ENCODE results near the gene ISG20L2.
A peak's percentile ranks its signal among the peaks of the same experiment; 100 is the strongest.

The ISG20L2 gene

GRCh38 chr1:156709757-156710489, 18.6 kb downstream of the ISG20L2 start:
- FAIRE-seq (no peak), DNase-seq (ENCODE audit: insufficient read length, low spot score) (no peak)
- TF ChIP-seq CTCF (IDR thresholded peaks at IDR 0.05; ENCODE audit: insufficient read depth, missing control alignments) = no peak

- DNase-seq (ENCODE audit: insufficient read length, low spot score) (no peak), FAIRE-seq (no peak)
- TF ChIP-seq CTCF (IDR thresholded peaks at IDR 0.05; ENCODE audit: insufficient read depth, missing control alignments) = no peak
Observed at GRCh38 chr1:156709031-156709430, 19.5 kb downstream of the ISG20L2 start.

DNA sequence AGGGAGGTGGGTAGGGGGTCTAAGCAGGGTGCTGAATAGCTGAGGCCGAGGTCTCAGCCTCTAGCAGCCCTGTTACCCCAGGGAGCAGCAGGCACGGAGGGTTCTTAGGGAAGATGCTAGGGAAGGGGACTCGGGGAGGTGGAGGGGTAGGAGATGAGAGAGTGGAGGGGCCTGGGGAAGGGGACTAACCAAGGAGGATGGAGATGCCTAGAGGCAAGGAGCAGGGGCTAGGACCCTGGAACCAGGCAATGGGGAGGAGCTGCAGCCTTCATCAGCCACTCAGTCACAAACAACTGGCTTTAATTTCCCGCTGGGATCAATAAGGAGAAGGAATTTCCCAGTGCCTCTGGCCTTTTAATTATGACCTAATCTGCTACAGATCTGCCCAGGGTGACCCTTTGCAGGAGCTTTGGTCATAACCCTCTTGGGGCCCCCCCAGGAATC, 20.3 kb downstream of the ISG20L2 start:
- no peak for FAIRE-seq
- no peak for TF ChIP-seq CTCF (IDR thresholded peaks at IDR 0.05; ENCODE audit: insufficient read depth, missing control alignments)
- DNase-seq (ENCODE audit: insufficient read length, low spot score) = no peak

- FAIRE-seq (no peak), DNase-seq (ENCODE audit: insufficient read length, low spot score) (no peak)
- TF ChIP-seq CTCF (IDR thresholded peaks at IDR 0.05; ENCODE audit: insufficient read depth, missing control alignments) = no peak
Observed at GRCh38 chr1:156707417-156708217, 20.9 kb downstream of the ISG20L2 start.

GRCh38 chr1:156706657-156707416, 21.7 kb downstream of the ISG20L2 start:
- DNase-seq (ENCODE audit: insufficient read length, low spot score) (no peak), FAIRE-seq (no peak)
- TF ChIP-seq CTCF (IDR thresholded peaks at IDR 0.05; ENCODE audit: insufficient read depth, missing control alignments) = no peak

DNA sequence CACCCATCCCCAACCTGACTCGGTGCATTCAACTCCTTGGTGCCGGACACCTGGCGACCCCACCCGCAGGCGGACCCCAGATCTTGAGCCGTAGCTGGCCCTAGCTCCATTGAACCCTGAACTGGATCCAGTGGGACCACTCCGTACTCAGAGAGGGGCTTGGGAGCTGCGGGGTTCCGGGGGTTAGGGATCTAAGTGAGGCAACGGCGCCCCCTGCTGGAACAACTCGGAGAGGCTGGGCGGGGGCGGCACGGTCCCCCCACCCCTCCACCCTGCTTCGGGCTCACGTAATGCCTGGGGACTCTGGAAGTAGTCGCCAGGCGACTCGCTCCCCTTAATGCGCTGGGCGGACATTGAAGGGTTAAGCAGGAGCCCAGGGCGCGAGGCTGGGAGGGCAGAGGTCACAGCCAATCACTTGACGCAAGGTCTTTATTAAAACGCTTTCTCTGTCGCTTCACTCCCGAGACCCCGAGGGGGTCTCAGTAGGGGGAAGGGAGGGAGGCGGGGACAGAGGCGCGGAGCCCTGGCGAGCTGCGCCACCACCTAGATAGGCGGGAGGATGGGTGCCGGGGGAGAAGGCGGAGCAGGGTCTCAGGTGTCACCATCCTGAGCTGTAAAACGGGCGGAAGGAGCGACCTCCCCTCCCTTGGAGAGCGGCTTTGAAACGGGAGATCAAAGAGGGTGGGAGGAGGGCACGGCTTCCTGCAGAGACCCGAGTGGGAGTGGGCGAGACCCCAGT, 22.5 kb downstream of the ISG20L2 start:
- DNase-seq (ENCODE audit: insufficient read length, low spot score) (peak; percentile 95), FAIRE-seq (no peak)
- peak; percentile 71 for TF ChIP-seq CTCF (IDR thresholded peaks at IDR 0.05; ENCODE audit: insufficient read depth, missing control alignments)
